Fibroblast of lung (primary cell): Measurements from ENCODE around the gene FH. TPM values are rescaled to one million over a fixed set of nuclear protein-coding genes. Genes with fewer than 3 reads are reported as not detected.
A peak's percentile ranks its signal among the peaks of the same experiment; 100 is the strongest.

ENCODE experiments used
- DNase-seq, 2 donors: peaks; one replicate each; pipeline versions ENCODE4 v3.0.0 to v3.0.0-alpha.2; 2010; ENCODE audit warnings: low read depth in 2 of 2
- H2AFZ ChIP-seq: 2 replicates; pipeline ENCODE4 v1.5.1; 2012; ENCODE audit warnings: low read length, control low read depth, inconsistent platforms
- H3K27ac ChIP-seq: 2 replicates; pipeline ENCODE4 v1.5.1; 2011; ENCODE audit warnings: low read length, control low read depth; ENCODE audit not compliant: insufficient read depth
- H3K27me3 ChIP-seq: 2 replicates; pipeline ENCODE4 v1.5.1; 2011; ENCODE audit warnings: mild to moderate bottlenecking, low read length; ENCODE audit not compliant: control insufficient read depth, insufficient read depth
- H3K36me3 ChIP-seq: 2 replicates; pipeline ENCODE4 v1.5.1; 2011; ENCODE audit warnings: low read length; ENCODE audit not compliant: control insufficient read depth, insufficient read depth
- H3K4me1 ChIP-seq: 2 replicates; pipeline ENCODE4 v1.5.1; 2011; ENCODE audit warnings: low read length; ENCODE audit not compliant: control insufficient read depth, insufficient read depth; ENCODE audit errors: extremely low read depth
- H3K4me2 ChIP-seq: 2 replicates; pipeline ENCODE4 v1.5.1; 2011; ENCODE audit warnings: low read length, control low read depth; ENCODE audit not compliant: insufficient read depth; ENCODE audit errors: extremely low read depth
- H3K4me3 ChIP-seq, 4 experiments: fragments of 200-600 bp in 1 of 4; sonication (generic) in 1 of 4; replicated peaks in 1 of 4; 2 replicates each; pipeline ENCODE4 v1.5.1; 2011 to 2016; ENCODE audit warnings: low read length in 4 of 4, low read depth in 3 of 4, mild to moderate bottlenecking in 3 of 4, control low read depth in 2 of 4, inconsistent platforms in 1 of 4, mixed read lengths in 1 of 4; ENCODE audit not compliant: insufficient read depth in 1 of 4; ENCODE audit errors: control extremely low read depth in 1 of 4
- H3K79me2 ChIP-seq: 2 replicates; pipeline ENCODE4 v1.5.1; 2012; ENCODE audit warnings: mild to moderate bottlenecking, low read length, inconsistent platforms; ENCODE audit not compliant: control insufficient read depth, insufficient read depth
- H3K9ac ChIP-seq: 2 replicates; pipeline ENCODE4 v1.5.1; 2011; ENCODE audit warnings: mild to moderate bottlenecking, low read length, control low read depth; ENCODE audit not compliant: insufficient read depth
- H3K9me3 ChIP-seq: 2 replicates; pipeline ENCODE4 v1.5.1; 2012; ENCODE audit warnings: low read depth, low read length; ENCODE audit not compliant: control insufficient read depth, insufficient read depth
- H4K20me1 ChIP-seq: 2 replicates; pipeline ENCODE4 v1.5.1; 2011; ENCODE audit warnings: low read length; ENCODE audit not compliant: control insufficient read depth, insufficient read depth; ENCODE audit errors: extremely low read depth
- CTCF ChIP-seq, 2 donors: IDR thresholded peaks in 1 of 2; conservative IDR thresholded peaks in 1 of 2; 1 replicate in 1 of 2; 2 replicates in 1 of 2; pipeline ENCODE4 v1.5.1; 2011 to 2012; ENCODE audit warnings: low read length in 2 of 2, control low read depth in 1 of 2, inconsistent platforms in 1 of 2, low read depth in 1 of 2, mild to moderate bottlenecking in 1 of 2
- EZH2 ChIP-seq: IDR thresholded peaks from 2 replicates; pipeline ENCODE4 v1.5.1; 2012; ENCODE audit warnings: low read length, control low read depth, mild to moderate bottlenecking; ENCODE audit errors: missing control alignments
- polyA plus RNA-seq, 2 donors: library from polyadenylated mRNA; depleted of rRNA in 1 of 2; stranded (reverse) in 1 of 2; unstranded in 1 of 2; fragments of >200 nt; gene quantifications; 2 replicates each; pipeline ENCODE4 v1.2.1, GENCODE V29; 2011 to 2012; ENCODE audit warnings: missing spikeins in 1 of 2
- total RNA-seq: library from RNA; depleted of rRNA; stranded (reverse); fragments of >200 nt; gene quantifications from 2 replicates; pipeline ENCODE4 v1.2.1, GENCODE V29; 2014

The FH gene
- total and polyA plus RNA-seq, 2 donors (not counting 1 experiment from before 2014, with no cell fraction given): 118 TPM

GRCh38 chr1:241518476-241519307 lies 863 bp downstream of the FH start:
- Histone ChIP-seq H3K79me2 (peaks cover 47% of the 10 kb centered on the region), H3K4me2 (peak overlapping the region; percentile 95), H2AFZ (peak overlapping the region; percentile 60), H3K9me3 (no peaks in the 10 kb centered on the region), H3K4me3 (peak overlapping the region; percentile 72 to 90 (median 84)), H4K20me1 (no peaks in the 10 kb centered on the region), H3K4me1 (peaks cover 2% of the 10 kb centered on the region), H3K27ac (peak overlapping the region; percentile 81), H3K27me3 (peaks cover 6% of the 10 kb centered on the region), H3K9ac (peak overlapping the region; percentile 85), H3K36me3 (no peaks in the 10 kb centered on the region)
- TF ChIP-seq EZH2: no peak
- TF ChIP-seq CTCF (conservative IDR thresholded peaks at IDR 0.05 in 1 of 2, IDR thresholded peaks at IDR 0.05 in 1 of 2; ENCODE audit: low read depth in 1 of 2, low read length in 2 of 2): no peak
- peak; percentile 27 to 45 for DNase-seq

DNA sequence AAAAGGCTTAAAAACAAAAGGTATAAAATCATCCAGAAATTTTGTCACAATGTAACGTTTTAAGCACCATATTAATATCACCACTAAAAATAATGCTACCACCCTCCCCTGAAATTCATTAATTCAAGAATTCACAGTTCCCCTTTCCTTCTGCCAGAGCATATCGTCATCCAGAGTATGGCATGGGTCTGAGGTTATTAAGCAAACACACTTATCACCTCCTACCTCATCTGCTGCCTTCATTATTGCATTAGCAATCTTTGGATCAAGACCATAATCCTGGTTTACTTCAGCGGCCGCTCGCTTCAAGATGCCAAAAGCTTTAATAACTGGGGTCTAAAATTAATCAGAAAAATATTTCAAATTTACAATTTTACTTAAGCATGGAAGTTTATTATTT lies 6.2 kb downstream of the FH start:
- no peak overlapping the region for H3K27ac ChIP-seq
- no peak for DNase-seq
- no peak overlapping the region for H3K4me3 ChIP-seq
- TF ChIP-seq CTCF (conservative IDR thresholded peaks at IDR 0.05 in 1 of 2, IDR thresholded peaks at IDR 0.05 in 1 of 2; ENCODE audit: low read depth in 1 of 2, low read length in 2 of 2) (no peak), EZH2 (no peak)
- peaks cover 2% of the 10 kb centered on the region for H3K4me1 ChIP-seq
- H3K27me3 ChIP-seq: no peaks in the 10 kb centered on the region
- no peak overlapping the region for H2AFZ ChIP-seq
- H3K9me3 ChIP-seq: no peaks in the 10 kb centered on the region
- H3K79me2 ChIP-seq: peaks cover 38% of the 10 kb centered on the region
- no peak overlapping the region for H3K4me2 ChIP-seq
- no peak overlapping the region for H3K9ac ChIP-seq
- no peaks in the 10 kb centered on the region for H4K20me1 ChIP-seq
- H3K36me3 ChIP-seq: peaks cover 3% of the 10 kb centered on the region

DNA sequence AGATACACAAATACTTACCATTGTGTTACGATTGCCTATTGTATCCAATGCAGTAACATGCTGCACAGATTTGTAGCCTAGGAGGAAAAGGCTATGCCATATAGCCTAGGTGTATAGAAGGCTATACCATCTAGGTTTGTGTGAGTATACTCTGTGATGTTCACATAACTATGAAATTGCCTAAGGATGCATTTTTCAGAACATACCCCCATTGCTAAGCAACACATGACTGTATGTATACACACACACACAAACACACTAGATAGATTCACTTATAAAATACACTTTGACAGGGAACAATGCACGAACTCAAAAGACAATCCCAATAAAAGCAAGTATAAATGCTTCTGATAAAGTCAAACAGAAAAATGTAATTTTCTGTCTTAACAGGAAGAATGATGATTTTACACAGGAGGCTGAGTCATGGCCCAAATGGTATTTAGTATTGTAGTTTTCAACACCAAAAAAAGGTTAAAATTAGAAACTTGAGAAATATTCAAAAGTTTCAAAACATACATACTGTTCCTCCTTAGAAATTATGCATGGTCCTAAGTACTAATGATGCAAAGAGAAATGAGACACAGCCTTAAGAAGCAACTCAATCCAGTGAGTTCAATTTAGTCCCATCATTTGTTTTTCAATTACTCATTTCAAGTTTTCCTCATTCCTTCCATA lies 12.2 kb downstream of the FH start:
- H3K36me3 ChIP-seq: peaks cover 2% of the 10 kb centered on the region
- H3K9ac ChIP-seq: no peak overlapping the region
- no peak overlapping the region for H3K27ac ChIP-seq
- no peaks in the 10 kb centered on the region for H3K27me3 ChIP-seq
- no peaks in the 10 kb centered on the region for H4K20me1 ChIP-seq
- peak; percentile 14 to 20 for DNase-seq
- H3K79me2 ChIP-seq: no peaks in the 10 kb centered on the region
- H2AFZ ChIP-seq: no peak overlapping the region
- H3K9me3 ChIP-seq: no peaks in the 10 kb centered on the region
- TF ChIP-seq EZH2 (no peak), CTCF (conservative IDR thresholded peaks at IDR 0.05 in 1 of 2, IDR thresholded peaks at IDR 0.05 in 1 of 2; ENCODE audit: low read depth in 1 of 2, low read length in 2 of 2) (no peak)
- H3K4me1 ChIP-seq: no peaks in the 10 kb centered on the region
- H3K4me3 ChIP-seq: no peak overlapping the region
- no peak overlapping the region for H3K4me2 ChIP-seq
